Measurements from ENCODE around the gene U2SURP. TPM values are rescaled to one million over a fixed set of nuclear protein-coding genes. Genes with fewer than 3 reads are reported as not detected.

U2SURP gene
- total and polyA plus RNA-seq, 2 donors (not counting 1 experiment from before 2014, with no cell fraction given): 15.1 to 138 TPM

- H3K9ac ChIP-seq (ENCODE audit: low read length): no peak overlapping the region
- no peak overlapping the region for H3K4me2 ChIP-seq (replicated peaks; ENCODE audit: low read depth, low read length, poor library complexity, severe bottlenecking)
- no peak overlapping the region for H3K27ac ChIP-seq (ENCODE audit: low read length in 2 of 2)
- peaks cover 0 to 4% of the 10 kb centered on the region in 2 donors for H3K4me1 ChIP-seq (ENCODE audit: control insufficient read depth in 2 of 2, insufficient read depth in 2 of 2, low read length in 2 of 2)
- H3K27me3 ChIP-seq (replicated peaks in 1 of 4; ENCODE audit: control extremely low read depth in 1 of 4, control insufficient read depth in 3 of 4, insufficient read depth in 4 of 4, low read length in 3 of 4): no peaks in the 10 kb centered on the region
- no peak overlapping the region for H3K27ac Mint-ChIP-seq
- CTCF ChIA-PET: interaction anchor here (1.1 kb wide), 1 partner anchor 9 kb away, joined by 4 read pairs; no protein-coding TSS in a partner anchor
- TF ChIP-seq, protein P1, sequence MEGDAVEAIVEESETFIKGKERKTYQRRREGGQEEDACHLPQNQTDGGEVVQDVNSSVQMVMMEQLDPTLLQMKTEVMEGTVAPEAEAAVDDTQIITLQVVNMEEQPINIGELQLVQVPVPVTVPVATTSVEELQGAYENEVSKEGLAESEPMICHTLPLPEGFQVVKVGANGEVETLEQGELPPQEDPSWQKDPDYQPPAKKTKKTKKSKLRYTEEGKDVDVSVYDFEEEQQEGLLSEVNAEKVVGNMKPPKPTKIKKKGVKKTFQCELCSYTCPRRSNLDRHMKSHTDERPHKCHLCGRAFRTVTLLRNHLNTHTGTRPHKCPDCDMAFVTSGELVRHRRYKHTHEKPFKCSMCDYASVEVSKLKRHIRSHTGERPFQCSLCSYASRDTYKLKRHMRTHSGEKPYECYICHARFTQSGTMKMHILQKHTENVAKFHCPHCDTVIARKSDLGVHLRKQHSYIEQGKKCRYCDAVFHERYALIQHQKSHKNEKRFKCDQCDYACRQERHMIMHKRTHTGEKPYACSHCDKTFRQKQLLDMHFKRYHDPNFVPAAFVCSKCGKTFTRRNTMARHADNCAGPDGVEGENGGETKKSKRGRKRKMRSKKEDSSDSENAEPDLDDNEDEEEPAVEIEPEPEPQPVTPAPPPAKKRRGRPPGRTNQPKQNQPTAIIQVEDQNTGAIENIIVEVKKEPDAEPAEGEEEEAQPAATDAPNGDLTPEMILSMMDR (IDR thresholded peaks at IDR 0.05): no peak
- no peak for TF ChIP-seq EZH2 (IDR thresholded peaks at IDR 0.05; ENCODE audit: borderline replicate concordance, insufficient read depth, low read depth, low read length, poor library complexity, severe bottlenecking)
- H3K4me3 ChIP-seq (ENCODE audit: control extremely low read depth in 1 of 5, extremely low read depth in 1 of 5, insufficient read depth in 1 of 5, low read depth in 2 of 5, low read length in 4 of 5): no peak overlapping the region
- no peaks in the 10 kb centered on the region for H3K27me3 Mint-ChIP-seq
- intact Hi-C loops (cut with micrococcal nuclease): no loop called here
- no CpG with 5 or more reads among the region's 2 CpGs for WGBS (ENCODE audit: insufficient coverage)
- no peaks in the 10 kb centered on the region for H4K20me1 ChIP-seq (ENCODE audit: control insufficient read depth, insufficient read depth, low read length, poor library complexity, severe bottlenecking)
- H3K4me1 Mint-ChIP-seq: peaks cover 1% of the 10 kb centered on the region
- no peak overlapping the region for H2AFZ ChIP-seq (ENCODE audit: insufficient read depth, low read depth, low read length, poor library complexity, severe bottlenecking)
- no peaks in the 10 kb centered on the region for H3K79me2 ChIP-seq (ENCODE audit: control insufficient read depth, insufficient read depth, low read length)
- ATAC-seq (ENCODE audit: low read depth) (no peak), DNase-seq (no peak)
- no peak overlapping the region for H3K4me3 Mint-ChIP-seq
- H3K36me3 ChIP-seq (replicated peaks in 1 of 2; ENCODE audit: control extremely low read depth in 1 of 2, control insufficient read depth in 1 of 2, extremely low read depth in 1 of 2, insufficient read depth in 2 of 2, low read length in 1 of 2): peaks cover 27 to 65% of the 10 kb centered on the region in 2 experiments
- no peaks in the 10 kb centered on the region for H3K9me3 ChIP-seq (ENCODE audit: control extremely low read depth in 1 of 3, control insufficient read depth in 2 of 3, insufficient read depth in 1 of 3, low read length in 2 of 3)
- POLR2A ChIA-PET: no interaction called here
- no peaks in the 10 kb centered on the region for H3K9me3 Mint-ChIP-seq (ENCODE audit: insufficient read depth)
Observed at GRCh38 chr3:143054011-143054410, 52.6 kb downstream of the U2SURP start.

GRCh38 chr3:143056372-143056771 is 55.0 kb downstream of the U2SURP start:
- no peak for ATAC-seq (ENCODE audit: low read depth)
- no peaks in the 10 kb centered on the region for H4K20me1 ChIP-seq (ENCODE audit: control insufficient read depth, insufficient read depth, low read length, poor library complexity, severe bottlenecking)
- WGBS (ENCODE audit: insufficient coverage): 100% methylated on average over 1 of the region's 3 CpGs
- no peaks in the 10 kb centered on the region for H3K79me2 ChIP-seq (ENCODE audit: control insufficient read depth, insufficient read depth, low read length)
- ChIA-PET CTCF (interaction anchor here (1.6 kb wide), 1 partner anchor 618 kb away, joined by 4 read pairs; no protein-coding TSS in a partner anchor), POLR2A (no interaction called here)
- peaks cover 0 to under 1% of the 10 kb centered on the region in 2 donors for H3K4me1 ChIP-seq (ENCODE audit: control insufficient read depth in 2 of 2, insufficient read depth in 2 of 2, low read length in 2 of 2)
- H3K27ac ChIP-seq (ENCODE audit: low read length in 2 of 2): no peak overlapping the region
- Mint-ChIP-seq H3K27me3 (no peaks in the 10 kb centered on the region), H3K4me1 (peaks cover 7% of the 10 kb centered on the region), H3K9me3 (ENCODE audit: insufficient read depth) (no peaks in the 10 kb centered on the region), H3K4me3 (no peak overlapping the region), H3K27ac (no peak overlapping the region)
- no peak for TF ChIP-seq EZH2 (IDR thresholded peaks at IDR 0.05; ENCODE audit: borderline replicate concordance, insufficient read depth, low read depth, low read length, poor library complexity, severe bottlenecking)
- TF ChIP-seq, protein P1 (IDR thresholded peaks at IDR 0.05): no peak
- H3K9me3 ChIP-seq (ENCODE audit: control extremely low read depth in 1 of 3, control insufficient read depth in 2 of 3, insufficient read depth in 1 of 3, low read length in 2 of 3): no peaks in the 10 kb centered on the region
- no peak overlapping the region for H3K4me2 ChIP-seq (replicated peaks; ENCODE audit: low read depth, low read length, poor library complexity, severe bottlenecking)
- no peak overlapping the region for H3K4me3 ChIP-seq (ENCODE audit: control extremely low read depth in 1 of 5, extremely low read depth in 1 of 5, insufficient read depth in 1 of 5, low read depth in 2 of 5, low read length in 4 of 5)
- DNase-seq: no peak
- no peaks in the 10 kb centered on the region for H3K27me3 ChIP-seq (replicated peaks in 1 of 4; ENCODE audit: control extremely low read depth in 1 of 4, control insufficient read depth in 3 of 4, insufficient read depth in 4 of 4, low read length in 3 of 4)
- intact Hi-C loops (cut with micrococcal nuclease): no loop called here
- H3K9ac ChIP-seq (ENCODE audit: low read length): no peak overlapping the region
- H2AFZ ChIP-seq (ENCODE audit: insufficient read depth, low read depth, low read length, poor library complexity, severe bottlenecking): no peak overlapping the region
- H3K36me3 ChIP-seq (replicated peaks in 1 of 2; ENCODE audit: control extremely low read depth in 1 of 2, control insufficient read depth in 1 of 2, extremely low read depth in 1 of 2, insufficient read depth in 2 of 2, low read length in 1 of 2): peaks cover 25 to 52% of the 10 kb centered on the region in 2 experiments
